Central memory CD4-positive, alpha-beta T cell (primary cell): ENCODE results near the gene INPP5A.
"Not testable (repeated sequence)": the region's sequence is repeated elsewhere in the genome, so short reads cannot be mapped to it uniquely, and the experiment has no call there.

Experiments used
- DNase-seq: peaks from one replicate; pipeline ENCODE4 v3.0.0; 2022

INPP5A gene

DNA sequence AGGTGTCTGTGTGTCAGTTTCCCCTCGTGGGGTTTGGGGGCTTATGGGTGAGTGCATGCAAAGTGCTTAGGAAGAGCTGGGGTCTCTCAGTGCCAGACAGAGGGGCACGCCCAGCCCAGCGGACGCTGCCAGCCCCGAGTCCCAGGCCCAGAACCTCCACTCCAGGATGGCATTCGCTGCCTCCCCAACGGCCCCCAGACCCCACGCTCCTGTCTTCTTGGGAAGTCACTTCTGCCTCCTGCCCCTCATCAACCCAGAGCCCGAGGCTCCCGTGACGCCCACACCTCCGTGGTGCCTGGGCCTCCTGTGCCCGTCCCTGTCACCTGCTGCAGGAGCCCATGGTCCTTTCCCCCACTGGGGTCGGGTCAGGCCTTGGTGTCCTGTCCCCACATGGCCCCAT is 213.3 kb downstream of the INPP5A start:
- DNase-seq, result no peak

DNA sequence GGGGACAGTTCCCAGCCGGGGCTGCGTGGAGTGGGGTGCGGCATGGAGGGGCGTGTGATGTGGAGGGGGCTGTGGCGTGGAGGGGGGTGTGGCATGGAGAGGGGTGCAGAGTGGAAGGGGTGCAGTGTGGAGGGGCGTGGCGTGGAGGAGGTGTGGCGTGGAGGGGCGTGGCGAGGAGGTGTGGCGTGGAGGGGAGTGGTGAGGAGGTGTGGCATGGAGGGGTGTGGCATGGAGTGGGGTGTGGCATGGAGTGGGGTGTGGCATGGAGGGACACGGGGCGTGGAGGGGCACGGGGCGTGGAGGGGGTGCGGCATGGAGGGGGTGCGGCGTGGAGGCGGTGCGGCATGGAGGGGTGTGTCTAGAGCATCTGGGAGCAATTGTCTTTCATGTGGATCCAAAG is 214.8 kb downstream of the INPP5A start:
- DNase-seq, result no peak

DNA sequence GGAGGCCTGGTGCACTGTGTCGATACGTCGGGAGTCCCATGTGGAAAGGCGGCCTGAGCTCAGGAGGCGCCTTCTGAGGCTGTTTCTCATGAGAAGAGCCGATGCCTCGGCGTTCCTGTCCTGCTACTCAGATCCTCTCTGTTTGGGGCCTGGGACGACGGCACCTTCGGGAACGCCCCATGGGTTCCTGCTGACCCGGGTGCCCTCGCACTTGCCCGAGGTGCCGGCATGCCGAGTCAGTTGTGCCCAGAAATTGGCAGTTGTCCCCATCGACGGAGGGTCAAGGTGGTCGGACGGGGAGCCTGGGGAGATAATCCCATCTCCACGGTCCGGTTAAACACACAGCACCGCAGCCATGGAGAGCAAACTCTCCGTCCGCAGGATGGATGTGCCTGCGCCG is 215.4 kb downstream of the INPP5A start:
- no peak for DNase-seq

DNA sequence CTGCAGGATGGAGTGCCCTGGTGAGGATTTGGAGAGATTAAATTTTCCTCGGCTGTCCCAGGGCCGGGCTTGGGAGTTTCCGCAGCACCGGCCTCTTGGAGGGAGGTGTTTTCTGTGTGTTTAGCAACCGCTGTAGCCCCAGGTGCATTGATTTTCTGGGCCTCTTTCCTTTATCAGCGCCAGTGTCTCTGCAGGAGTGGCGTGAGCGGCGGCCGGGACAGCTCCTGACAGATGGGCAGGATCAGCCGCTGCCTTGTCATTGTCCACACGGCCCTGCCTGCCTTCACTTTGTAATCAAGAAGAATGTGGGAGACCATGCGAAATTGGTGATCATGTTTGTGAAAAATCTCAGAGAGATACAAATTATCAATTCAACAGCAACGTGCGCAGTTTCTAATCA is 216.0 kb downstream of the INPP5A start:
- DNase-seq, result no peak

DNA sequence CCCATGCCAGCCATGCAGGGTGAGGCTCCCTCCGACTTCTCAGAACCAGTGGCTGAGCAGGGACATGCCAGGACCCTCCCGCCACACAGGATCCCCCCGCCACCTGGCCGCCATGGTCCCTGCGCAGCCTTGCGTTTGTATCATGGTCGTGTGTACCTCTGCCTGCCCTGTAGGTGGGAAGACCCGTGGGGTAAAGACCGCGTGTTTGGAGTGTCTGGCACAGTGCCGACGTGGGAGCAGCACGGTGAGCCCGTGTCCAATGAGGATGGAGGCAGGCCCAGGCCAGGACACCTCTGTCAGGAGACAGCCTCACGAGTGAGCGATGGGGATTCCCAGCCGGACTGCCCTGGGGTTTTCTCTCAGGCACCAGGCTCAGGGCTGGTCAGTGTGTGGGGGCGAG is 216.5 kb downstream of the INPP5A start:
- DNase-seq, result no peak

DNA sequence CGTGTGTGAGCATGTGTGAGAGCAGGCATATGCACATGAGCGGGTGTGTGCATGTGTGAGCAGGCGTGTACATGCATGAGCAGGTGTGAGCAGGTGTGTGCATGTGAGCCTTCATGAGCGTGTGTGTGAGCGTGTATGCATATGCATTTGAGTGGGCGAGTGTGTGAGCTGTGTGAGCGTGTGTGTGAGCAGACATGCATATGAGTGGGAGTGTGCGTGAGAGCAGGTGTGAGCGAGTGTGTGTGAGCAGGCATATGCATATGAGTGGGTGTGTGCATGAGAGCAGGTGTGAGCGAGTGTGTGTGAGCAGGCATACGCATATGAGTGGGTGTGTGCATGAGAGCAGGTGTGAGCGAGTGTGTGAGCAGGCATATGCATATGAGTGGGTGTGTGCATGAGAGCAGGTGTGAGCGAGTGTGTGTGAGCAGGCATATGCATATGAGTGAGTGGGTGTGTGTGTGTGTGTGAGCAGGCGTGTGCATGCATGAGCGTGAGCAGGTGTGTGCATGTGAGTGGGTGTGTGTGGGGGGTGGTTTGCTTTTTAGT is 217.7 kb downstream of the INPP5A start:
- no peak for DNase-seq

DNA sequence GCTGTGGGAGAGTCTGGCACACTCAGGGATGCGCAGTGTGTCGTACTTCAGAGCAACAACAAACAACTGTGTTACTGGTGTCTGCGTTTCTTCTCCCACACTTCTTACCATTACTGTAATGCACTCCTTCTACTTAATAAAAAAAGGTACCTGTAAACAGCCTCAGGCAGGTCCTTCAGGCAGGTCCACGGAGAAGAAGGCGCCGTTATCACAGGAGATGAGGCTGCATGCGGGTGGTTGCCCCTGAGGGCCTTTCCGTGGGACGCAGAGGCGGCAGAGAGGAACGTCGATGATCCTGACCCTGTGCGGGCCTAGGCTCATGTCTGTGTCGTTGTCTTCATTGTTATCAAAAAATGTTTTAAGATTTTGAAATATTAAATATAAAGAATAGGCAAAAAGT is 219.0 kb downstream of the INPP5A start:
- DNase-seq, result no peak

DNA sequence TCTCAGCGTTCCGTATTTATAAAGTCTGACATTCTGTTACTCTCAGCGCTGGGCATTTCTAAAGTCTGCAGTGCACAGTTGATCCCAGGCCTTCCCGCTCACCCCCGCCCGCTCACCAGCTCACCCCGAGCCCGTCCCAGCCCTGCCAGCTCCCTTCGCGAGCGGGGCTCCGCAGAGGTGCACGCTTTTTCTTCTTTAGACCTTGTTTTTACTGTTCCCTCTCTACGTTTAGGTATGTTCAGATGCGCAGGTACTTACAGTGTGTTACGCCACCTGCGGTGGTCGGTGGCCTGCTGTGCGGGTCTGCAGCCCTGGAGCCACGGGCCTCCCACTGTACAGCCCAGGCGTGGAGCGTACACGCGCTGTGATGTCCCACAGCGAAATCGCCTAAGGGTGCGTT is 219.6 kb downstream of the INPP5A start:
- DNase-seq, result no peak

DNA sequence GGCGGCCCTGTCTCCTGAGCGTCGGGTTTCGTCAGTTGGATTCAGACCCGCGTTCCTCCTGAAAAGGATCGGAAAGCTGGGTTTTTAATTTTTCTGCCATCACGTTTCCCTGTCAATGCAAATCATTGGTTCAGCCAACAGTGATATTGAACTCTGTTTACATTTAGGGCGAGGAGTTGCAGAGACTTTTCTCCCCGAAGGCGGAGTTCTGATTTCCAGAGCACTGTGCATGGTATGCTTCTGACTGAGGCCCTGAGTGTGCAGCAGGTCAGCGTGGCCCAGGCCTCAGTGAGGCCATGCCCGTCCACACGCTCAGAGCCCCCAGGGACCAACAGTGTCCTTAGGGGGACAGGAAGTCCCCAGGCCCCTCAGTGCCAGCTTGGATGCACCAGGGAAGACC is 221.3 kb downstream of the INPP5A start:
- no peak for DNase-seq

DNA sequence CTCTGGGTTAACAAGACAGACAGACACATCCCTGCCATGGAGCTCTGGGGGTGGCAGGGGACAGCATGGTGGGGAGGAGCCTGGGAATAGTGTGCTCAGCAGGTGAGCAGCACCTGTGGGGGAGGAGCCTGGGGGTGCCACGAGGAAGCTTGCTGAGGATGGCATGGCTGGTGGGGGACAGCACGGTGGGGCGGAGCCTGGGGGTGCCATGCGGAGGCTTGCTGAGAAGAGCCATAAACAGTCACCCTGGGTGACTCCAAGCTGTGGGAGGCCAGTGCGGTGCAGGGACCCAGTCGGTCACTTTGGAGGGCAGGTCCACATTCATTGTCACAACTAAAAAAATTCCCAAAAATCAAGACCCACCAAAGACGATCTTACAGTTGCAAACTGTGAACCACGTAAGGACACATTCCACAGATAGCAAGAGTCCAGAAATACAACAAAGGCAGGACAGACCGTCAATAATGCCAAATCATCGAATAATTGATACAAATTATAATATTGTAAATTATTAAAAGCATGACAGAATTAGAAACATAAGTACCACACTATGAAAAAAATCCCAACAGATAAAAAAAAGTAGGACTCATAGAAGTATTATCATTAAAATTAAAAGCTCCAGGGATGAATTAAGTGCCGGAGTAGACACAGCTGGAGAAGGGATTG is 223.9 kb downstream of the INPP5A start:
- DNase-seq, result no peak

DNA sequence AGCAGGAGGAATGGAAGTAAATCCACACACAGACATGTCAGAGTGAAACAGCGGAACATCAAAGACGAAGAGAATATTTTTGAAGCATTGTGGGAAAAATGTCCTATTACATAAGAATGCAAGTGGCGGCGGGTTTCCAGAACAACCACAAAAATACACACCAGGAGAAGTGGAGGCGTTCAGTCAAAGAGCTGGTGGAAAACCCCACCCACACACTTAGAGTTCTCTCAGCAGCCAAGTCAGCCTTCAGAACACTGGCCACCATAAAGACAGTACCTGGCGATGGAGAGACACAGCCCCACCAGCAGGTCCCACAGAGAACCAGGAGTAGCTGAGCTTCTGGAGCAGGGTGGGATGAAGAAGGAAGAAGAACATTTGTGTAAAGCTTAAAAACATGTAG is 224.7 kb downstream of the INPP5A start:
- DNase-seq, result no peak

DNA sequence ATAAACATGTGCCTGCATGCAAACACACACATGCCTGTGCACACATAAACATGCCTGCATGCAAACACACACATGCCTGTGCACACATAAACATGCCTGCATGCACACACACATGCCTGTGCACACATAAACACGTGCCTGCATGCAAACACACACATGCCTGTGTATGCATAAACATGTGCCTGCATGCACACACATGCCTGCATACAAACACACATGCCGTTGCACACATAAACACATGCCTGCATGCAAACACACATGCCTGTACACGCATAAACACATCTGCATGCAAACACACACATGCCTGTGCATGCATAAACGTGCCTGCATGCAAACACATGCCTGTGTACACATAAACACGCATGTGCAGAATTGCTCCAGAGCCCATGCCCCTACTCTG is 226.0 kb downstream of the INPP5A start:
- no peak for DNase-seq

DNA sequence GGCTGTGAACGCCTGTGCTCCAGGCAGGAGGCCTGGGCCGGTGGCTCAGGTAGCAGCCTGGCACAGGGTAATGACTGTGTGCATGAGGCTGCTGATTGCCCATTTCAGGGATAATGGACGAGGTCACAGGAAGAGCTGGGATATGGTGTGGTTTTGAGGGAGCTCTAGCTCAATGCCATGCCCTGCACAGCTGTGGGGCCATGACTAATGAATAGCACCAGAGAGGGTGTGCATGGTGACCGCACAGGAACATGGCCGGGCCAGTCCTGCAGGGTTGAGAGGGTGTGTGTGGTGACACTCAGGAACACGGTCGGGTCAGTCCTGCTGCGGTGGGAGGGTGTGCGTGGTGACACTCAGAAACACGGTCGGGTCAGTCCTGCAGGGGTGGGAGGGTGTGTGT is 226.5 kb downstream of the INPP5A start:
- DNase-seq, result no peak

DNA sequence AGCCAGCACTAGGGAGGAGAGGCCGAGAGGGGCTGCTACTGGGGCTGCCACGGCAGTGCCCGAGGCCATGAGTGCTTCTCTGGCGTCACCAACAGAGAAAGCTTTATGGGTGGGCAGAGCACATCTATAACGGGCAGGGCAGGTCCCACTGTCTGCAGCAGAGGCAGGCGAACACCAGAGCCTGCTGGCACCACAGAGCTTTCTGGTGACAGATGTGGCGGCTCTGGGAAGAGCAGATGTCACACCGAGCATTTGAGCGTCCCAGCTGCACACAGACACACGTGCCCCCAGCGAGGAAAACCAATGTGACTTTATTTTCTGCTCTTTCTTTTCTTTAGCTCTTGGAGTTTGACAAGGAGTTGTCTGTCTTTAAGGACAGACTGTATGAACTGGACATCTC is 227.8 kb downstream of the INPP5A start:
- DNase-seq, result no peak

DNA sequence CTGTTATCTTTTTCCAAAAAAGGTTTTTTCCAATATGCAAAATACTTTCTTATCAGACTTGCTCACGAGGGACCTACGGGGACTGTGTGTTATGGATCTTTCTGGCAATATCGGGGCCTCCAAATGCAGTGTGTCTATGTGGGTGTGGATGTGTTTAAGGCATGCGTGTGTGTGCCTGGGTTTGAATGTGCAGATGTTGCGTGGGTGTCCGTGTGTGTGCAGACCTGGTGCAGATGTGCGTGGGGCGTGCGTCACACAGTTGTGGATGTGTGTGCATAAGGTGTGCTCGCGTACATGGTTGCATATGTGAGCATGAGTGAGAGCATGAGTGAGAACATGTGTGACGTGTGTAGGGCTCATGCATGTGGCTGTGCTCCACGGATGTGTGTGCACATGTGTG is 228.7 kb downstream of the INPP5A start:
- no peak for DNase-seq

DNA sequence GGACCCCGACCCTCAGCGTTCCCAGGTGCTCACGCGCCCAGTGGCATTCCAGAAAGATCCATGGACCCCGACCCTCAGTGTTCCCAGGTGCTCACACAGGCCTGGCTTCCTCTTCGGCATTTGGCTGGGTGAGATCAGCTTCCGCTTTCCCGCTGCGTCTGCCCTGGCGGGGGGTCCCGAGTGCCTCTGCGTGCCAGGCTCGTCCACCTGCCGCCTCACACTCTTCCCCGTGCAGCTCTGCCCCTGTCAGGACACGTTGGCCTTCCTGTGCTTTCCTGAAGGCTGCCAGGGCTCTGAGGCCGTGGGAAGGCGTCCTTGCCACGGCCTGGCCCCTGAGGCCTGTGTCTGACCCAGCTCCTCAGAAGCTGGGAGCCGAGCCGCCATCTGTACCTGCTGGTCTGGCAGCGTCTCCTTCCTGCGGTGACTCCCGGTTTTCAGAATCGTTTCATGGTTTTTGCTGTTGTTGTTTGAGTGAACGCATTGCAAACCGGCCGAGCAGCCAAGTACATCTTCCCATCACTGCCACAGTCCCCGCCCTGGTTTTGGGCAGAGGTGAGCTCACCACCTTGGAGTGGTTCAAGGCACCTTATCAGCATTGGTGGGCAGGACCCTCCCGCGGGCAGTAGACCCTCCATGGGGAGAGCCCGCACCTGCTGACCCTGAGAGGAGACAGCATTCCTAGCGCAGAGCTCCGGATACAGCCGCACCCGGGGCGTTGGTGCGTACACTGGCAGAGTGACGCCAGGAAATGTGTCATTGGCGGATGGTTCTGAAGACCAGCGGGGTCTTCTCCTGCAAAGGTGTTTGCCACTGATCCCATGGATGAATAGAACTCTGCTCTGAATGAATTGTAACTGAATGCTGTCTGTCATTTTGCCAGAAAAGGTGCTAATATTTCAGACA is 231.0 kb downstream of the INPP5A start:
- DNase-seq, result no peak

DNA sequence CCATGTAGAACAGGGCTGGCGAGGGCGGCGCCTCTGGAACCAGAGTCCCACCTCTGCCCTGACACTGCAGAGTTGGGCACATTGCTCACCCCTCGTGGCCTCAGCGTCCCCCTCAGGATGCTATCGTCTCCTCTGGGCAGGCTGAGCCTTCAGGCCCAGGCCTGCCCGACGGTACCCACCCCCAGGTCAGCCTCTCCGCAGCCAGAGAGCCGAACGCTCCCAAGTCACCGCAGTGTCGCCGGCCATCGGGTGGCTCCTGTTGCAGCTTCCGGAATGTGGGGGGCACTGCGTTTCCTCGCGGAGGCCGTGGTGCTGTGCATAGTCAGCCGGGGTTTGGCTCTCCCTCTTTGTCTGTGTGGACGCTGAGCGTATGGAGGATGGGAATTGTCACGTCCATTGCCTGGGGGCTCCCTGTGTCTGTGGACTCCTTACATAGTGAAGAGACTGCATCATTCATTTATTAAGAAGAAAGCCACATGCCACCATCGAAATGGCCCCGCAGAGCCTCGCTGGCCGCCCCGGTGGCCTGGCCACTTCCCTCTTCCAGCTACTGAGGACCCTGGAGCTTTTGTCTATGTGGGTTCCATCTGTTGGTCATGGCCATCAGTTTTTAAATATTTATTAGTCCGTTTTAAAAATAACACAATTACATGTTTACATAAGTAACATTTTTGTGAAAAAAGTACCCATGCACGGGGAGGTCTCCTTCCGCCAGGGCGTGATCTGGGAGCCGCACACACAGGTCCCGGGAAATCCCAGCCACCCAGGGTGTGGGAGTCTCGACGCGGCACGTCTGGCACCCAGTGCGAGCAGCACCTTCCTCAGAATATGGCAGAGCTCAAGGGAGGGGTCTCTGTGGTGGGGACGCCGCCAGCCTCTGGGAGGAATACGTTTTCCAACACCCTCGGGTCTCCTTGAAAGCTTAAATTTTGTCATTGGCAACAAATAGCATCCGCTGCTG is 232.8 kb downstream of the INPP5A start:
- DNase-seq, result no peak

DNA sequence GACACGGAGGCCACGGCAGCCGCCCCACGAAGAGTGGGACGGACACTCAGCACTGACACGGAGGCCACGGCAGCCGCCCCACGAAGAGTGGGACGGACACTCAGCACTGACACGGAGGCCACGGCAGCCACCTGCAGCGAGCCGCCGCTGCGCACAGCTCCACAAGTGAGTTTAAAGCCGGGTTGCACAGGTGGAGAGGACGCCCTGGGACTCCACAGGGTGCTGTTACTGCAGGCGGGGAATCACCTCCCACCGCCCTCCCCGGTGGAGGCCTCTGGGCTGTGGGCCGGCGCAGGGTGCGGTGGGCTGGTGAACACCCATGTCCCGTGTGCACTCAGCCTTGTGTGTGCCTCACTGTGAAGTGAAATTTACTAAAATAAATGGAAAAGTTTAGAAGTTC is 235.2 kb downstream of the INPP5A start:
- not testable (repeated sequence) for DNase-seq

DNA sequence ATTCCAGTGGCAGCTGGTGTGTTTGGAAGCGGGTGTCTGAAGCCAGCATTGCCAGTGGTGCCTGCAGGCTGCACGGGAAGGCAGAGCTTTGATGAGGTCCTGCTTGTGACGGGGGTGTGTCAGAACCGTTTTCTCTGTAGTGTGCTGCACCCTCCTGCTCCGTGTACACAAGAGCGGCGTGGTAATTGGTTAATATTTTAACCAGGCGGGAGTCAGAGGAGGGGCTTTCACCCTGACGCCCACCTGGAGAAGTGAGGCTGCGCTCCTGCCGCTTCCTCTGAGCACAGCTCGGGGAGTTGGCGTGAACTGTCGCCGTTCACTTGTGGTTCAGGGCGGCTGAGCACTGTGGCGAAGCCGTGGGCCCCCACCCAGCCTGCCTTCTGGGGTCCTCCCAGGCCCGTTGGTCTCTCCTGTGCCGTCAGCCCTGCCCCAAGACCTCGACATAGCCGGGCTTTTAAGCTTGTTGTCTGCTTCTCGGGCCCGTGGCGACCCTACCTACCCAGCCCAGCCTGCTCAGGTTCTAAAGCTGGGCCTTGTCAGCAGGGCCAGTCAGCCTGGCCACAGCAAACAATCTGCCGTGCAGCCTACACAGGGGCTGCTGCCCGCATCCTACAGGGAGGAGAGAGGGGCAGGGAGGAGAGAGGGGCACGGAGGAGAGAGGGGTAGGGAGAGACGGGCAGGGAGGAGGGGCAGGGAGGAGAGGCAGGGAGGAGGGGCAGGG is 236.8 kb downstream of the INPP5A start:
- DNase-seq, result no peak

DNA sequence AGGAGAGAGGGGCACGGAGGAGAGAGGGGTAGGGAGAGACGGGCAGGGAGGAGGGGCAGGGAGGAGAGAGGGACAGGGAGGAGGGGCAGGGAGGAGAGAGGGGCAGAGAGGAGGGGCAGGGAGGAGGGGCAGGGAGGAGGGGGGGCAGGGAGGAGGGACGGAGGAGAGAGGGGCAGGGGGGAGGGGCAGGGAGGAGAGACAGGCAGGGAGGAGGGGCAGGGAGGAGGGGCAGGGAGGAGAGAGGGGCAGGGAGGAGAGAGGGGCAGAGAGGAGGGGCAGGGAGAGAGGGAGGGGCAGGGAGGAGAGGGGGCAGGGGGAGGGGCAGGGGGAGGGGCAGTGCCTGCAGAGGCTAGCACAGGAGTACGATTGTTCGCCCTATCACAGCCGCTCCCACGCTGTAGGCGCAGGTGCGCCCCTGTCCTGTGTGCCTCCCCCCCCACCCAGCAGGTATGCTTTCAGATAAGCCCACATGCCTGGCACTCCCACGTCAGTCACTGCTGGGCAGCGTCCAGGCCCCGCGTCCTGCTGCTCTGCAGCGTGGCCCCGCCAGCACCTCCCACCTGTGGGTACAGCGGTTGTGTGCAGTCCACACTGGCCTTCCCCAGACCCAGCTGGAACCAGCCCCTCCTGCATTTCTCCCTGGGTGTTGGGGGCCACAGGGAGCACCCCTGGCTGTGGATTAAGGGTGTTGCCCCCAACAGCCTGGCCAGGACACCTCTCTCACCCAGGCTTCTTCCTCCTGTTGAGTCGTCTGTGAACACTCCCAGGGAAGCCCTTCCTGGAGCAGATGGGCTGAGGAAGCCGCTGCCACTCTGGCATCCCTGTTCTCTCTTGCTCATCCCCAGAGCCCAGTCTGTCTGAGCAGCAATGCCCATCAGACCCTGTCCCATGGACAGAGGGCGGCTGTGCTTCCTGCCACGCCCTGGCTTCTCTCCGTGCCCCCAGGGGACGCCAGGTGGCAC is 237.6 kb downstream of the INPP5A start:
- no peak for DNase-seq

DNA sequence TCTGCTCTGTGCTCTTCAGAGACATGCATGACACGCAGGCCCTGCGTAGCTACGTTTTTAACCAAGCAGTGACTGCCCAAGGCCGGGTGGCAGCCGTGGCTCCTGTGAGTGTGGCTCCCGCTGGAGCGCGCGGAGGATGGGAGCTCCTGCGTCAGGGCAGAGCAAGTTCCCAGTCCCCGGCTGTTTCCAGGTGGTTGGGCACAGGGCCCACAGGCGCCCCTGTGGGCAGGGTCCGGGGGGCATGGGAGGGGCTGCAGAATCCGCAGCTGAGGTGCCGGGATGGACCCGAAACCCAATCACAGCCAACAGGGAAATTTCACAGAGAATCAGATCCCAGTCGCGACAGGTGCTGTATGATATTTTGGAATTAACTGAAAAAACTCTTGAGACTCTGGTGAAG is 238.6 kb downstream of the INPP5A start:
- DNase-seq, result no peak
